Stromal cell of bone marrow (primary cell): Measurements from ENCODE around the gene SP4.
A peak's percentile ranks its signal among the peaks of the same experiment; 100 is the strongest.

ENCODE experiments used
- DNase-seq: peaks from one replicate; pipeline ENCODE4 v3.0.0-alpha.2; 2012; ENCODE audit warnings: low read depth

Gene SP4

DNA sequence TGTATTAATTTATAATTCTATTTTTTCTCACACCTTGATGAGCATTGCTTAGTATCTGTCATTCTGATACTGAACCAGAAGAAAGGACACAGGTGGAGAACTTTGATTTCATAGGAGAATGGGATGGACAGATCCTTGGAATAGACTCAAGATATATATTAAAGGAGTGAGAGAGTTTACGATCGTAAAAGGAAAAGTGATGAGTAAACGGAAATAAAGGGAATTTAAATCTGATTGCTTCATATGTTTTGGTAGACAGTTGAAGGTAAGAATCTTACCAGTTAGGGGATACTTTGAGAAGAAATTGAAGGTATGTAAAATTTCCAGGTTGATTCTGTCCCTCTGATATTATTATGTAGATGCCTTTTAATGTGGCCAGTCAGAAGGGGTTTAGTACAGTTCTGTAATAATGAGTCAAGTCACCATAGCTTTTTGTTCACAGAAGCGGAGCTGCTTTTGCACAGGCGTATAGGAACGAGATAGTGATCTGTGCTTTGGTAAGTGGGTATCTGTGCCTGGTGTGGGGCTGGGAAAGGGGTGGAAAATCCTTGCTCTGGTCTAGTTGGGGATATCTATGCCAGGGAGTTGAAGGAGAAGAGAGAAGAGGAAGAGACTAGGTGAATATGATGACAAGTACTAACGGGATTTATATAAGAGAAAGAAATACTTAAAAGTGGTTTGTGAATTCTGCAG is 15.4 kb downstream of the SP4 start:
- DNase-seq = no peak

DNA sequence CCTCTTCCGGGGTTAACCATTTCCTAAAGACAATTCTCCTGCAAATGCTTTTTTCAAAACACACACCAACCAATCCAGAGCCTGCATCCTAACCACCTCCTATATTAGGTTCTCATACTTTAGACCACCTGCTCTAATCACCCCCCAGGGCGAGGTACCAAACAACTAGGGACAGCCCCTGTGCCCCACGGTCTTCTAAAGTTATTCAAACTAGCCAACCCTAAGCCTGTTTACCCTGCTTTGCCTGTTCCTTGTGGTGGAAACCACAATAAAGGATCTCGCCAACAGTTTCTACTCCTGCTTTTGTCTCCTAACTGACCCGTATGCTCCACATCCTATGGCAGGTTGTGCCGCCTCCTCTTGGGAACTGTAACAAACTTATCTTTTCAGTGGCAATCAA is 21.1 kb downstream of the SP4 start:
- DNase-seq = no peak

GRCh38 chr7:21450076-21450475 is 22.2 kb downstream of the SP4 start:
- DNase-seq = no peak

DNA sequence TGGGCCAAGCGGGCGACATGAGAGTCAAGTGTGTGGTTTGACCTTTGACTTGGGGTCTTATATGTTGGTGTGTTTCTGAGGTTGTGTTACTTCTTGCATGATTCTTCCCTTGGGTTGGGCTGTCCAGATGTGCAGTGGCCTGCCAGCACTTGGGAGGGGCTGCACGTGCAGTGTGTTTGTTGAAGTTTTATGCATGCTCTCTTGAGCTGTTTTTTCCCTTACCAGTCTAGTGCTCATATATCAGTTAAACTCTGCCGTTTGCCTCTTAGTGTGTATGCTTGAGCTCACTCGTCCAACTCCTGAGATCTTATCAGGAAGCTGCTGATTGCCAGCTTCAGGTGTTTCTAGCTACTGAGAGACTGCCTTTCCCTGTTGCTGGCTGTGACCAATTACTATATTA is 23.1 kb downstream of the SP4 start:
- no peak for DNase-seq

DNA sequence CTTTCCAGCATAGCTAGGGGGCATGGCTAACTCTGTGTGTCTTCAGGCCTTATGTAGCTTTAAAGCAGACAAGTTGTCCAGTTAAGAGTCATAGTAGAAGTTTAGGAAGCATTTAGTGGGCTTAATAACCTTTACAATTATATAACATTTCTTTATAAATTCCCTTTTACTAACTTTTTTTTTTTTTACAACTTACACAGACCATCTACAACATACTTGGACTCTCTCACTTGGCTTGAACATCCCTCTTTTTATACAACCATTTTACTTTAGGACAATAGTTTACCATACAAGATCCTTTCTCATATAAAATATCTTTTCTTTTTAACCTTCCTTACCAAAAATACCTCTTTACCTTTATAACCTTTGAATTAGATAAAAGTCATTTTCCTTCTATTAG is 26.3 kb downstream of the SP4 start:
- DNase-seq = no peak

- no peak for DNase-seq
Observed at GRCh38 chr7:21454906-21455305, 27.0 kb downstream of the SP4 start.

DNA sequence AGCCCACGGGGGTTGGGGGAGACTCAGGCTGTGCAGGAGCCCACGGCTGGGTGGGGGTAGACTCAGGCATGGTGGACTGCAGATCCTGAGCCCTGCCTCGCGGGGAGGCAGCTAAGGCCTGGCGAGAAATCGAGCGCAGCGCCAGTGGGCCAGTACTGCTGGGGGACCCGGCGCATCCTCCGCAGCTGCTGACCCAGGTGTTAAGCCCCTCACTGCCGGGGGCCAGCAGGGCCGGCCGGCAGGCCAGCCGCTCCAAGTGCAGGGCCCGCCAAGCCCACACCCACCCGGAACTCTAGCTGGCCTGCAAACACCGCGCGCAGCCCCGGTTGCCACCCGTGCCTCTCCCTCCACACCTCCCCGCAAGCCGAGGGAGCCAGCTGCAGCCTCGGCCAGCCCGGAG is 33.4 kb downstream of the SP4 start:
- DNase-seq = no peak

DNA sequence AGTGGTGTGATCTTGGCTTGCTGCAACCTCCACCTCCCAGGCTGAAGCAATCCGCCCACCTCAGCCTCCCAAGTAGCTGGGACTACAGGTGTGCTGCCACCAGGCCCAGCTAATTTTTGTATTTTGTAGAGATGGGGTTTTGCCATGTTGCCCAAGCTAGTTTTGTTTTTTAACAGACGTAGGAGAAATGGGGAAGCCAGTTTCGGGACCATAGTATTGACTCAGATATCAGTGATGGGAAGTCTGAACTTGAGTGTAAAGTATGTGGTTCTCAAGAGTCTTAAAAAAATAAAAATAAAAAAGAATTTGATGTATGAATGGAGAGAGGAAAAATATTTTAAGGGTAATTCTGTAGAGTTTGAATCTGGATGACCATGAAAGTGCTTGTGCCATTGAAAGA is 34.2 kb downstream of the SP4 start:
- no peak for DNase-seq

DNA sequence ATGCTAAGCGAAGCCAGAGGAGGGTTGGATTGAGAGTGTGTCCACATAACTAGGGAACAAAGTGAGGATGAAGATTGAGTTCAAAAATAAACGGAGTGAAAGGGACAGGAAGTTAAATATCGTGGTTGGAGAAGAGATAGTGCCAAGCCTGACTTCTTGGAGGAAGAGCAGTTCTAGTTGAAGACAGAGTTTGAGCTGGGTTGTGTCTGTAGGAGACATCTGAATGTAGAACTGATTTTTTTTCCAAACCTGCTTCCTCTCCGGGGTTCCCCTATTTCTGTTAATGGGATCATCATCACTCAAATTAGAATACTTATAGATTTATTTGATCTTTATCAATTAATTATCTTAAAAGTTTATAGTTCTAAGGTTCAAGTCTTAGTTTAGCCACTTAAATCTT is 35.6 kb downstream of the SP4 start:
- no peak for DNase-seq

GRCh38 chr7:21468969-21469368 is 41.1 kb downstream of the SP4 start:
- no peak for DNase-seq

GRCh38 chr7:21469894-21470293 is 42.0 kb downstream of the SP4 start:
- DNase-seq = no peak

DNA sequence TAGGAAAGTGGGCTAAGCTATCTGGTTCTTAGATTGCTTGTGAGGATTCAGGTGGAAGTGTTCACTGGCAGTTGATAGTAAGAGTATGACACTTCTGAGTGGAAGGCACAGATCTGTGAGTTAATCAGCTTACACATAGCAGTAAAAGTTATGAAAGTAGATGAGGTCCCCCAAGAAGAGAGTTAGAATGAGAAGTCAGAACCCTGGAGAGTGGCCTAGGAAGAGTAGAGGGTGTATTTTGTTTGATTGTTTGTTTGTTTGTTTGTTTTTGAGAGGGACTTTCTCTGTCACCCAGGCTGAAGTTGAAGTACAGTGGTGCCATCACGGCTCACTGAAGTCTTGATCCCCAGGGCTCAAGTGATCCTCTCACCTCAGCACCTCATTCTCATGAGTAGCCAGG is 44.1 kb downstream of the SP4 start:
- DNase-seq = no peak

DNA sequence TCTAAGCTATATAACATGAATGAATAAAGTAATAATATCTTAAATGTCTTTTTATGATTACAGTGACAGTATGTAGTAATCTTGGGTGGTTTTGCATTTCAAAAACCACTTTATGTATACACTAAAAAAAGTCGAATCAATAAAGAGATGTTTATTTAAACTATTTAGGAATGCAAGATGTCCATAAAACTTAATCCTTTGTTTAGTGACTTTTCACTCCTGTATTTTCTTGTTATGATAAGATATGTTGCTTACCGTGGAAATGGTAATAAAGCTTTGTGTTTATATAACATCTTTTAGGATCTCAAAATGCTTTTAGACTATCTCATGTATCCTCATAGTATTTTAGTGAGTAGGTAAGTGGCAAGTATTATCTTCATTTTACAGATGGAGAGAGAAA is 48.5 kb downstream of the SP4 start:
- no peak for DNase-seq

- DNase-seq = no peak
Observed at GRCh38 chr7:21480693-21481403, 53.0 kb downstream of the SP4 start.

DNA sequence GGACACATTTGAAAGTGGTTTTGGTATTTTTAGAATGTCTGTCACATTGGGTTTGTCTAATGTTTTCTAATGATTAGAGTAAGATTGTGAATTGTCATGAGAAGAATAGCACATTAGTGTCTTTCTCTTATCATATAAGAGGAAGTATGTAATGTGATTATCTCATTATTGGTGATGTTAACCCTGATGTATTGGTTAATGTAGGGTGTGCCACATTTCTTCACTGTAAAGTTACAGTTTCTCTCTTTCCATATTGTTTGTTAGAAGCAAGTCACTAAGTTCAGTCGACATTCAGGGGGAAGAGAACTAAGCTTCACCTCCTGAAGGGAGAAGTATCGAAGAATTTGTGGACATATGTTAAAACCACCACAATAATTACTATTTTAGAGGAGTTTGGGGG is 58.6 kb downstream of the SP4 start:
- no peak for DNase-seq

- DNase-seq = no peak
Observed at GRCh38 chr7:21495731-21496130, 67.8 kb downstream of the SP4 start.

- peak; percentile 2 for DNase-seq
Observed at GRCh38 chr7:21497072-21497471, 69.2 kb downstream of the SP4 start.

GRCh38 chr7:21500117-21500832 is 72.4 kb downstream of the SP4 start:
- DNase-seq = no peak

- DNase-seq = no peak
Observed at GRCh38 chr7:21504021-21504420, 76.1 kb downstream of the SP4 start.

- peak; percentile 18 for DNase-seq
Observed at GRCh38 chr7:21507627-21508343, 79.9 kb downstream of the SP4 start.

GRCh38 chr7:21508538-21508937 is 80.7 kb downstream of the SP4 start:
- DNase-seq = no peak

DNA sequence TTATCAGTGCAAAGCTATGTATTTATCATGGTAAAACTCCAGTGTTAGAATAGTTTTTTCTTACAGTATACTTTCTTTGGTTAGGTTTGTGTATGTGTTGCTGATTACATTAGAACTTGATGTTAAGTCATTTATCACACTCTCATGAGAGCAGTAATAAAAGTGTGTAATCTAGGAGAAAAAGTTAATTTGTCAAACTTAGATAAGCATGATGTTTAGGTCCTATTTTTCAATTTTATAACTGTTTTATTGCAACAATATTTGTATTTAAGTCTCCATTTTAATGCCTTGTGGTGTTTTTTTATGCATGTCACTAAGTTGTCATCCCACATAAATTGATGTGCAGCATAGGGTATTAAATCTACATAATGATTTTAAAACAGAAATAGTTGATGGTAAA is 86.2 kb downstream of the SP4 start:
- no peak for DNase-seq

DNA sequence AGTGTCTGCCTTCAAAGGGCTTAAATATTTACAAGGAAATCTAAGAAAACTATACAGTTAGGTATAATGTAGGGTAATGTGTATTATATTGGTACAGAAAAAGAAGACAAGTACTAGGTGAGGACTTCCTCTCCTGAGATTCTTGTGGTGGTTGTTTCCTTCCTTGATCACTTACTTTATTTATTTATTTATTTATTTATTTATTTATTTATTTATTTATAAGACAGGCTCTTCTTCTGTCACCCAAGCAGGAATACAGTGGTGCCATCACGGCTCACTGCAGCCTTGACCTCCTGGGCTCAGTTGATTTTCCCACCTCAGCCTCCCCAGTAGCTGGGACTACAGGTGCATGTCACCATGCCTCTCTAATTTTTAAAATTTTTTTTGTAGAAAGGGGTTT is 96.8 kb downstream of the SP4 start:
- no peak for DNase-seq
